ENCODE results near the gene PIM2.

DNA sequence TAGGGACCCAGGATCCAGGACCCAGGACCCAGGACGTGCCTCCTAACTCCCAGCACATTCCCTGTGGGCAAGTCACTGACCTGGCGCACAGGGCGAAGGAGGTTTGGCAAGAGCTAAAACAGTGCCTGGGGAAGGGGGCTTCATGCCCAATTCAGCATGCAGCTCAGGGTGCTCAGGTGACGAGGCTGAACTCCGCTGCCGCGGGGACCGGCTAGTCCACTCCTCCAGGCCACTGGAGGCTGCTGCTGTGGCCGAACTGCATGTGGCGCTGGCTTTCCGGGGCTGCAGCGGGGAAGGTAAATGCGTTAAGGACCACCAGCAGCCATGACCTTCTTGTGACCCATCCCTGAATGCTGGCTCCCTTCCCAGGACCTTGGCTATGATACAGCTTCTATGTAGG is 4.9 kb upstream of the PIM2 start:
- TF ChIP-seq, protein P1, sequence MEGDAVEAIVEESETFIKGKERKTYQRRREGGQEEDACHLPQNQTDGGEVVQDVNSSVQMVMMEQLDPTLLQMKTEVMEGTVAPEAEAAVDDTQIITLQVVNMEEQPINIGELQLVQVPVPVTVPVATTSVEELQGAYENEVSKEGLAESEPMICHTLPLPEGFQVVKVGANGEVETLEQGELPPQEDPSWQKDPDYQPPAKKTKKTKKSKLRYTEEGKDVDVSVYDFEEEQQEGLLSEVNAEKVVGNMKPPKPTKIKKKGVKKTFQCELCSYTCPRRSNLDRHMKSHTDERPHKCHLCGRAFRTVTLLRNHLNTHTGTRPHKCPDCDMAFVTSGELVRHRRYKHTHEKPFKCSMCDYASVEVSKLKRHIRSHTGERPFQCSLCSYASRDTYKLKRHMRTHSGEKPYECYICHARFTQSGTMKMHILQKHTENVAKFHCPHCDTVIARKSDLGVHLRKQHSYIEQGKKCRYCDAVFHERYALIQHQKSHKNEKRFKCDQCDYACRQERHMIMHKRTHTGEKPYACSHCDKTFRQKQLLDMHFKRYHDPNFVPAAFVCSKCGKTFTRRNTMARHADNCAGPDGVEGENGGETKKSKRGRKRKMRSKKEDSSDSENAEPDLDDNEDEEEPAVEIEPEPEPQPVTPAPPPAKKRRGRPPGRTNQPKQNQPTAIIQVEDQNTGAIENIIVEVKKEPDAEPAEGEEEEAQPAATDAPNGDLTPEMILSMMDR (IDR thresholded peaks at IDR 0.05), result no peak
- TF ChIP-seq POLR2A (IDR thresholded peaks at IDR 0.05; ENCODE audit: low read length) (no peak), POLR2AphosphoS2 (conservative IDR thresholded peaks at IDR 0.05; ENCODE audit: low read length) (no peak), ESRRA (IDR thresholded peaks at IDR 0.05; ENCODE audit: borderline replicate concordance, low read length) (no peak), JUNB (IDR thresholded peaks at IDR 0.05) (no peak), HOXB5 (CRISPR knock-in tag; IDR thresholded peaks at IDR 0.05) (no peak), EHMT2 (IDR thresholded peaks at IDR 0.05; ENCODE audit: low read depth) (no peak), EP300 (IDR thresholded peaks at IDR 0.05) (no peak), KDM5A (IDR thresholded peaks at IDR 0.05) (no peak), MAFK (IDR thresholded peaks at IDR 0.05; ENCODE audit: partially characterized antibody) (no peak), FOXS1 (CRISPR knock-in tag; IDR thresholded peaks at IDR 0.05) (no peak)
- TF ChIP-seq, protein P2, sequence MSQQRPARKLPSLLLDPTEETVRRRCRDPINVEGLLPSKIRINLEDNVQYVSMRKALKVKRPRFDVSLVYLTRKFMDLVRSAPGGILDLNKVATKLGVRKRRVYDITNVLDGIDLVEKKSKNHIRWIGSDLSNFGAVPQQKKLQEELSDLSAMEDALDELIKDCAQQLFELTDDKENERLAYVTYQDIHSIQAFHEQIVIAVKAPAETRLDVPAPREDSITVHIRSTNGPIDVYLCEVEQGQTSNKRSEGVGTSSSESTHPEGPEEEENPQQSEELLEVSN (IDR thresholded peaks at IDR 0.05; ENCODE audit: borderline replicate concordance, low read depth), result no peak
- TF ChIP-seq, protein P3, sequence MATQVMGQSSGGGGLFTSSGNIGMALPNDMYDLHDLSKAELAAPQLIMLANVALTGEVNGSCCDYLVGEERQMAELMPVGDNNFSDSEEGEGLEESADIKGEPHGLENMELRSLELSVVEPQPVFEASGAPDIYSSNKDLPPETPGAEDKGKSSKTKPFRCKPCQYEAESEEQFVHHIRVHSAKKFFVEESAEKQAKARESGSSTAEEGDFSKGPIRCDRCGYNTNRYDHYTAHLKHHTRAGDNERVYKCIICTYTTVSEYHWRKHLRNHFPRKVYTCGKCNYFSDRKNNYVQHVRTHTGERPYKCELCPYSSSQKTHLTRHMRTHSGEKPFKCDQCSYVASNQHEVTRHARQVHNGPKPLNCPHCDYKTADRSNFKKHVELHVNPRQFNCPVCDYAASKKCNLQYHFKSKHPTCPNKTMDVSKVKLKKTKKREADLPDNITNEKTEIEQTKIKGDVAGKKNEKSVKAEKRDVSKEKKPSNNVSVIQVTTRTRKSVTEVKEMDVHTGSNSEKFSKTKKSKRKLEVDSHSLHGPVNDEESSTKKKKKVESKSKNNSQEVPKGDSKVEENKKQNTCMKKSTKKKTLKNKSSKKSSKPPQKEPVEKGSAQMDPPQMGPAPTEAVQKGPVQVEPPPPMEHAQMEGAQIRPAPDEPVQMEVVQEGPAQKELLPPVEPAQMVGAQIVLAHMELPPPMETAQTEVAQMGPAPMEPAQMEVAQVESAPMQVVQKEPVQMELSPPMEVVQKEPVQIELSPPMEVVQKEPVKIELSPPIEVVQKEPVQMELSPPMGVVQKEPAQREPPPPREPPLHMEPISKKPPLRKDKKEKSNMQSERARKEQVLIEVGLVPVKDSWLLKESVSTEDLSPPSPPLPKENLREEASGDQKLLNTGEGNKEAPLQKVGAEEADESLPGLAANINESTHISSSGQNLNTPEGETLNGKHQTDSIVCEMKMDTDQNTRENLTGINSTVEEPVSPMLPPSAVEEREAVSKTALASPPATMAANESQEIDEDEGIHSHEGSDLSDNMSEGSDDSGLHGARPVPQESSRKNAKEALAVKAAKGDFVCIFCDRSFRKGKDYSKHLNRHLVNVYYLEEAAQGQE (IDR thresholded peaks at IDR 0.05), result no peak
- TF ChIP-seq, protein P4, sequence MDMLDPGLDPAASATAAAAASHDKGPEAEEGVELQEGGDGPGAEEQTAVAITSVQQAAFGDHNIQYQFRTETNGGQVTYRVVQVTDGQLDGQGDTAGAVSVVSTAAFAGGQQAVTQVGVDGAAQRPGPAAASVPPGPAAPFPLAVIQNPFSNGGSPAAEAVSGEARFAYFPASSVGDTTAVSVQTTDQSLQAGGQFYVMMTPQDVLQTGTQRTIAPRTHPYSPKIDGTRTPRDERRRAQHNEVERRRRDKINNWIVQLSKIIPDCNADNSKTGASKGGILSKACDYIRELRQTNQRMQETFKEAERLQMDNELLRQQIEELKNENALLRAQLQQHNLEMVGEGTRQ (IDR thresholded peaks at IDR 0.05), result no peak

Measured in A549 (cell line).